PFSK-1 (cell line): ENCODE data around the gene FRRS1L.

ENCODE experiments used
- POLR2AphosphoS5 ChIP-seq: IDR thresholded peaks from 2 replicates; pipeline ENCODE4 v1.6.1; 2012; ENCODE audit warnings: low read depth, mild to moderate bottlenecking, control low read depth, low read length, moderate library complexity
- REST ChIP-seq, 2 experiments: IDR thresholded peaks; 2 replicates each; pipeline versions ENCODE4 v1.6.1 to v1.8.0; 2011 to 2012; ENCODE audit warnings: low read depth in 2 of 2, low read length in 2 of 2, control low read depth in 1 of 2, inconsistent platforms in 1 of 2, mild to moderate bottlenecking in 1 of 2, moderate library complexity in 1 of 2; ENCODE audit not compliant: insufficient read depth in 1 of 2
- SIN3A ChIP-seq: IDR thresholded peaks from 2 replicates; pipeline ENCODE4 v1.6.1; 2012; ENCODE audit warnings: mild to moderate bottlenecking, low read length, moderate library complexity, borderline replicate concordance; ENCODE audit not compliant: insufficient read depth
- TAF1 ChIP-seq: IDR thresholded peaks from 2 replicates; pipeline ENCODE4 v1.6.1; 2012; ENCODE audit warnings: low read length, control low read depth, borderline replicate concordance; ENCODE audit not compliant: insufficient read depth

- no peak for TF ChIP-seq REST (IDR thresholded peaks at IDR 0.05; ENCODE audit: insufficient read depth in 1 of 2, low read depth in 2 of 2, low read length in 2 of 2)
- TF ChIP-seq POLR2AphosphoS5 = no peak
- TF ChIP-seq SIN3A = no peak
- no peak for TF ChIP-seq TAF1
Measured at GRCh38 chr9:109171926-109172325, 4.9 kb upstream of the FRRS1L start.
